ENCODE measurements around the gene GLUL.

The GLUL gene

GRCh38 chr1:182332261-182333060 lies 59.1 kb downstream of the GLUL start:
- Histone ChIP-seq H3K79me2 (ENCODE audit: insufficient read depth, low read length) (no peaks in the 10 kb centered on the region), H3K36me3 (ENCODE audit: insufficient read depth, low read length) (no peaks in the 10 kb centered on the region), H4K20me1 (ENCODE audit: insufficient read depth, low read length, poor library complexity, severe bottlenecking) (no peaks in the 10 kb centered on the region), H2AFZ (ENCODE audit: low read length) (no peak overlapping the region), H3F3A (ENCODE audit: low read depth) (no peaks in the 10 kb centered on the region), H3K9me3 (ENCODE audit: insufficient read depth, low read depth, low read length) (no peaks in the 10 kb centered on the region), H3K4me3 (ENCODE audit: low read length, poor library complexity, severe bottlenecking) (no peak overlapping the region), H3K4me1 (ENCODE audit: insufficient read depth, low read length, poor library complexity, severe bottlenecking) (peaks cover 14% of the 10 kb centered on the region), H3K9me2 (replicated peaks; ENCODE audit: low read depth, low read length) (no peaks in the 10 kb centered on the region), H3K27me3 (ENCODE audit: insufficient read depth, low read length, poor library complexity, severe bottlenecking) (no peaks in the 10 kb centered on the region), H3K9ac (ENCODE audit: low read depth, low read length, poor library complexity, severe bottlenecking) (no peak overlapping the region), H3K4me2 (ENCODE audit: low read depth, low read length, poor library complexity, severe bottlenecking) (no peak overlapping the region)
- TF ChIP-seq EZH2phosphoT487 (IDR thresholded peaks at IDR 0.05; ENCODE audit: borderline replicate concordance): no peak
- TF ChIP-seq CTCF (conservative IDR thresholded peaks at IDR 0.05; ENCODE audit: low read length): no peak

Data from Loucy (cell line).